ENCODE data around the gene GLI3.

Gene GLI3

GRCh38 chr7:42237811-42238541 is 967 bp upstream of the GLI3 start:
- Histone ChIP-seq H3K9me3 (ENCODE audit: control insufficient read depth in 1 of 2, low read length in 2 of 2) (no peaks in the 10 kb centered on the region), H3K27ac (ENCODE audit: low read depth, low read length) (peak overlapping the region; percentile 62), H3K9ac (ENCODE audit: low read depth in 1 of 2, low read length in 2 of 2) (no peak overlapping the region), H3K36me3 (ENCODE audit: control insufficient read depth in 1 of 2, insufficient read depth in 2 of 2, low read length in 2 of 2) (no peaks in the 10 kb centered on the region), H3K27me3 (ENCODE audit: control insufficient read depth in 1 of 2, insufficient read depth in 2 of 2, low read length in 2 of 2) (peaks cover 21 to 33% of the 10 kb centered on the region in 2 donors), H3K4me3 (ENCODE audit: low read depth in 1 of 2, low read length in 2 of 2) (peak overlapping the region; percentile 67 to 76), H3K4me1 (ENCODE audit: control insufficient read depth in 1 of 2, insufficient read depth in 2 of 2, low read length in 2 of 2) (no peaks in the 10 kb centered on the region)

- Histone ChIP-seq H3K36me3 (ENCODE audit: control insufficient read depth in 1 of 2, insufficient read depth in 2 of 2, low read length in 2 of 2) (no peaks in the 10 kb centered on the region), H3K9me3 (ENCODE audit: control insufficient read depth in 1 of 2, low read length in 2 of 2) (no peaks in the 10 kb centered on the region), H3K27me3 (ENCODE audit: control insufficient read depth in 1 of 2, insufficient read depth in 2 of 2, low read length in 2 of 2) (peaks cover 22 to 38% of the 10 kb centered on the region in 2 donors), H3K4me1 (ENCODE audit: control insufficient read depth in 1 of 2, insufficient read depth in 2 of 2, low read length in 2 of 2) (no peaks in the 10 kb centered on the region), H3K9ac (ENCODE audit: low read depth in 1 of 2, low read length in 2 of 2) (no peak overlapping the region), H3K27ac (ENCODE audit: low read depth, low read length) (no peak overlapping the region), H3K4me3 (ENCODE audit: low read depth in 1 of 2, low read length in 2 of 2) (peak overlapping the region; percentile 61 to 69)
Observed at GRCh38 chr7:42236266-42236975, 588 bp downstream of the GLI3 start.

GRCh38 chr7:42235741-42236161 is 1.3 kb downstream of the GLI3 start:
- Histone ChIP-seq H3K27me3 (ENCODE audit: control insufficient read depth in 1 of 2, insufficient read depth in 2 of 2, low read length in 2 of 2) (peaks cover 25 to 38% of the 10 kb centered on the region in 2 donors), H3K9ac (ENCODE audit: low read depth in 1 of 2, low read length in 2 of 2) (no peak overlapping the region), H3K4me1 (ENCODE audit: control insufficient read depth in 1 of 2, insufficient read depth in 2 of 2, low read length in 2 of 2) (no peaks in the 10 kb centered on the region), H3K36me3 (ENCODE audit: control insufficient read depth in 1 of 2, insufficient read depth in 2 of 2, low read length in 2 of 2) (no peaks in the 10 kb centered on the region), H3K27ac (ENCODE audit: low read depth, low read length) (no peak overlapping the region), H3K9me3 (ENCODE audit: control insufficient read depth in 1 of 2, low read length in 2 of 2) (no peaks in the 10 kb centered on the region), H3K4me3 (ENCODE audit: low read depth in 1 of 2, low read length in 2 of 2) (peak overlapping the region; percentile 61 to 69)

GRCh38 chr7:42234736-42235135 is 2.3 kb downstream of the GLI3 start:
- Histone ChIP-seq H3K4me3 (ENCODE audit: low read depth in 1 of 2, low read length in 2 of 2) (no peak overlapping the region), H3K27ac (ENCODE audit: low read depth, low read length) (no peak overlapping the region), H3K9me3 (ENCODE audit: control insufficient read depth in 1 of 2, low read length in 2 of 2) (no peaks in the 10 kb centered on the region), H3K9ac (ENCODE audit: low read depth in 1 of 2, low read length in 2 of 2) (no peak overlapping the region), H3K36me3 (ENCODE audit: control insufficient read depth in 1 of 2, insufficient read depth in 2 of 2, low read length in 2 of 2) (no peaks in the 10 kb centered on the region), H3K27me3 (ENCODE audit: control insufficient read depth in 1 of 2, insufficient read depth in 2 of 2, low read length in 2 of 2) (peaks cover 27 to 38% of the 10 kb centered on the region in 2 donors), H3K4me1 (ENCODE audit: control insufficient read depth in 1 of 2, insufficient read depth in 2 of 2, low read length in 2 of 2) (no peaks in the 10 kb centered on the region)

GRCh38 chr7:42233695-42234331 is 3.2 kb downstream of the GLI3 start:
- Histone ChIP-seq H3K27ac (ENCODE audit: low read depth, low read length) (no peak overlapping the region), H3K4me1 (ENCODE audit: control insufficient read depth in 1 of 2, insufficient read depth in 2 of 2, low read length in 2 of 2) (no peaks in the 10 kb centered on the region)

GRCh38 chr7:42233171-42233570 is 3.8 kb downstream of the GLI3 start:
- no peak overlapping the region for H3K27ac ChIP-seq (ENCODE audit: low read depth, low read length)
- peaks cover 34 to 49% of the 10 kb centered on the region in 2 donors for H3K27me3 ChIP-seq (ENCODE audit: control insufficient read depth in 1 of 2, insufficient read depth in 2 of 2, low read length in 2 of 2)
- H3K9ac ChIP-seq (ENCODE audit: low read depth in 1 of 2, low read length in 2 of 2), result no peak overlapping the region
- no peak overlapping the region for H3K4me3 ChIP-seq (ENCODE audit: low read depth in 1 of 2, low read length in 2 of 2)
- H3K9me3 ChIP-seq (ENCODE audit: control insufficient read depth in 1 of 2, low read length in 2 of 2), result no peaks in the 10 kb centered on the region
- H3K4me1 ChIP-seq (ENCODE audit: control insufficient read depth in 1 of 2, insufficient read depth in 2 of 2, low read length in 2 of 2), result no peaks in the 10 kb centered on the region
- no peaks in the 10 kb centered on the region for H3K36me3 ChIP-seq (ENCODE audit: control insufficient read depth in 1 of 2, insufficient read depth in 2 of 2, low read length in 2 of 2)

More at GRCh38 chr7:42233695-42234331, 3.2 kb downstream of the GLI3 start:
- no peak overlapping the region for H3K4me3 ChIP-seq (ENCODE audit: low read depth in 1 of 2, low read length in 2 of 2)
- no peaks in the 10 kb centered on the region for H3K9me3 ChIP-seq (ENCODE audit: control insufficient read depth in 1 of 2, low read length in 2 of 2)
- H3K9ac ChIP-seq (ENCODE audit: low read depth in 1 of 2, low read length in 2 of 2), result no peak overlapping the region
- H3K27me3 ChIP-seq (ENCODE audit: control insufficient read depth in 1 of 2, insufficient read depth in 2 of 2, low read length in 2 of 2), result peaks cover 32 to 43% of the 10 kb centered on the region in 2 donors
- no peaks in the 10 kb centered on the region for H3K36me3 ChIP-seq (ENCODE audit: control insufficient read depth in 1 of 2, insufficient read depth in 2 of 2, low read length in 2 of 2)

- Histone ChIP-seq H3K36me3 (ENCODE audit: control insufficient read depth in 1 of 2, insufficient read depth in 2 of 2, low read length in 2 of 2) (no peaks in the 10 kb centered on the region), H3K4me3 (ENCODE audit: low read depth in 1 of 2, low read length in 2 of 2) (no peak overlapping the region), H3K9me3 (ENCODE audit: control insufficient read depth in 1 of 2, low read length in 2 of 2) (no peaks in the 10 kb centered on the region), H3K27me3 (ENCODE audit: control insufficient read depth in 1 of 2, insufficient read depth in 2 of 2, low read length in 2 of 2) (peaks cover 42 to 58% of the 10 kb centered on the region in 2 donors), H3K27ac (ENCODE audit: low read depth, low read length) (no peak overlapping the region), H3K9ac (ENCODE audit: low read depth in 1 of 2, low read length in 2 of 2) (no peak overlapping the region), H3K4me1 (ENCODE audit: control insufficient read depth in 1 of 2, insufficient read depth in 2 of 2, low read length in 2 of 2) (no peaks in the 10 kb centered on the region)
Observed at GRCh38 chr7:42232275-42232674, 4.7 kb downstream of the GLI3 start.

GRCh38 chr7:42231043-42231787 is 5.8 kb downstream of the GLI3 start:
- Histone ChIP-seq H3K9me3 (ENCODE audit: control insufficient read depth in 1 of 2, low read length in 2 of 2) (no peaks in the 10 kb centered on the region), H3K9ac (ENCODE audit: low read depth in 1 of 2, low read length in 2 of 2) (no peak overlapping the region), H3K27ac (ENCODE audit: low read depth, low read length) (no peak overlapping the region), H3K4me1 (ENCODE audit: control insufficient read depth in 1 of 2, insufficient read depth in 2 of 2, low read length in 2 of 2) (no peaks in the 10 kb centered on the region), H3K36me3 (ENCODE audit: control insufficient read depth in 1 of 2, insufficient read depth in 2 of 2, low read length in 2 of 2) (no peaks in the 10 kb centered on the region), H3K4me3 (ENCODE audit: low read depth in 1 of 2, low read length in 2 of 2) (no peak overlapping the region), H3K27me3 (ENCODE audit: control insufficient read depth in 1 of 2, insufficient read depth in 2 of 2, low read length in 2 of 2) (peaks cover 45 to 57% of the 10 kb centered on the region in 2 donors)

GRCh38 chr7:42227936-42228591 is 8.9 kb downstream of the GLI3 start:
- no peaks in the 10 kb centered on the region for H3K4me1 ChIP-seq (ENCODE audit: control insufficient read depth in 1 of 2, insufficient read depth in 2 of 2, low read length in 2 of 2)
- no peaks in the 10 kb centered on the region for H3K36me3 ChIP-seq (ENCODE audit: control insufficient read depth in 1 of 2, insufficient read depth in 2 of 2, low read length in 2 of 2)
- peaks cover 28 to 30% of the 10 kb centered on the region in 2 donors for H3K27me3 ChIP-seq (ENCODE audit: control insufficient read depth in 1 of 2, insufficient read depth in 2 of 2, low read length in 2 of 2)
- peak overlapping the region in 1 of 2 donors; percentile 7 for H3K4me3 ChIP-seq (ENCODE audit: low read depth in 1 of 2, low read length in 2 of 2)
- H3K9me3 ChIP-seq (ENCODE audit: control insufficient read depth in 1 of 2, low read length in 2 of 2), result no peaks in the 10 kb centered on the region
- no peak overlapping the region for H3K27ac ChIP-seq (ENCODE audit: low read depth, low read length)
- no peak overlapping the region for H3K9ac ChIP-seq (ENCODE audit: low read depth in 1 of 2, low read length in 2 of 2)

Measured in duodenal mucosa (tissue), 2 donors.